Erythroblast (primary cell): ENCODE data around the gene NEUROD2.

Experiments
- GATA1 ChIP-seq: IDR thresholded peaks from 2 replicates; pipeline ENCODE4 v1.6.1; 2011; ENCODE audit warnings: low read depth, mild to moderate bottlenecking, control low read depth, low read length, moderate library complexity
- POLR2A ChIP-seq: IDR thresholded peaks from 2 replicates; pipeline ENCODE4 v1.6.1; 2011; ENCODE audit warnings: mild to moderate bottlenecking, low read length

GRCh38 chr17:39564211-39564848 lies 43.4 kb downstream of the NEUROD2 start:
- TF ChIP-seq POLR2A (no peak), GATA1 (no peak)
